ENCODE results near the gene SPON1. TPM values are rescaled to one million over a fixed set of nuclear protein-coding genes. Genes with fewer than 3 reads are reported as not detected.

Gene SPON1
- total and polyA plus RNA-seq, 12 donors = 2.7 to 116 (median 34.4) TPM

DNA sequence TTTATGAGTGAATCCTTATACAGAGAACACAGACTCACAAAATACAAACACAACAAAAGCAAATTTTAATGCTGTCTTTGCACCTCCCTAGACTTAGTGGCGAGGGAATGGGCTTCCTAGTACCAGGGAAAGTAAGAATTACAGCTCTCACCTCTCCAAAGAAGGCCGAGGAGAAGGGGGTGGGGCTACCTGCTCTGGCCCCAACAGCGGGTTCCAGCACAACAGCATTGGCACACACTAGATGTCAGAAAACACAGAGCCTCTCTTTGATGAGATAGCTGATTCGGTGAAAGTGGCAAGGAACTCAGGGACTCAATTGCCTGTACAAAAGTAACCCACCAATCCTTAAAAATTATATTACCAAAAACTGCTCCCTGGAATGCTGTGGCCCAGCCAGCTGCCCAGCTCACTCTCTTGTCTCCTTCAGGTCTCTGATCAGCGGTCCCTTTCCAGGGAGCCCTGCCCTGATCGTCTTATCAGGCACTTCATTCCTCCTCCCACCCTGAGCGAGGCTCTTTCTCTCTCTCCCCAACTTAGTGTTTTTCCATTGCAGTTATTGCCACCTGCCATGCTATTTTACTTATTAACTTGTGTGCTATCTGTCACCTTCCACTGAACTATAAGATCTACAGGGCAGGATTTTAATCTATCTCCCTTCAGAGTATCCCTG, 30.7 kb downstream of the SPON1 start:
- no peaks in the 10 kb centered on the region for H3K36me3 ChIP-seq (replicated peaks in 1 of 2)
- no peak overlapping the region for H3K4me3 ChIP-seq
- H3K27ac ChIP-seq = no peak overlapping the region
- DNase-seq = no peak
- TF ChIP-seq POLR2A (IDR thresholded peaks at IDR 0.05) (no peak), CTCF (IDR thresholded peaks at IDR 0.05) (no peak)
- H3K4me1 ChIP-seq (replicated peaks in 1 of 2) = no peaks in the 10 kb centered on the region
- no peaks in the 10 kb centered on the region for H3K27me3 ChIP-seq
- H3K9me3 ChIP-seq (replicated peaks in 1 of 3) = no peaks in the 10 kb centered on the region
- intact Hi-C loops (cut with DNase I) = no loop called here
- 77 to 83% (median 80%) methylated on average over 7 of the region's 7 CpGs for WGBS, 4 donors

GRCh38 chr11:13997881-13998280, 35.4 kb downstream of the SPON1 start:
- intact Hi-C loops (cut with DNase I) = no loop called here
- WGBS, 4 donors = 91 to 98% (median 93%) methylated on average over 4 of the region's 4 CpGs
- DNase-seq = no peak

GRCh38 chr11:13999704-14000103, 37.2 kb downstream of the SPON1 start:
- intact Hi-C loops (cut with DNase I) = no loop called here
- no peaks in the 10 kb centered on the region for H3K36me3 ChIP-seq (replicated peaks in 1 of 2)
- H3K27me3 ChIP-seq = no peaks in the 10 kb centered on the region
- H3K4me1 ChIP-seq (replicated peaks in 1 of 2) = no peaks in the 10 kb centered on the region
- H3K4me3 ChIP-seq = no peak overlapping the region
- TF ChIP-seq CTCF (IDR thresholded peaks at IDR 0.05) = no peak
- TF ChIP-seq POLR2A (IDR thresholded peaks at IDR 0.05) = no peak
- no peak overlapping the region for H3K27ac ChIP-seq
- no peak for DNase-seq
- H3K9me3 ChIP-seq (replicated peaks in 1 of 3) = no peaks in the 10 kb centered on the region

More at GRCh38 chr11:13997881-13998280, 35.4 kb downstream of the SPON1 start:
- H3K36me3 ChIP-seq (replicated peaks in 1 of 2) = no peaks in the 10 kb centered on the region
- no peaks in the 10 kb centered on the region for H3K4me1 ChIP-seq (replicated peaks in 1 of 2)
- no peak overlapping the region for H3K27ac ChIP-seq
- no peak for TF ChIP-seq CTCF (IDR thresholded peaks at IDR 0.05)
- TF ChIP-seq POLR2A (IDR thresholded peaks at IDR 0.05) = no peak
- H3K4me3 ChIP-seq = no peak overlapping the region
- no peaks in the 10 kb centered on the region for H3K27me3 ChIP-seq
- H3K9me3 ChIP-seq (replicated peaks in 1 of 3) = no peaks in the 10 kb centered on the region

DNA sequence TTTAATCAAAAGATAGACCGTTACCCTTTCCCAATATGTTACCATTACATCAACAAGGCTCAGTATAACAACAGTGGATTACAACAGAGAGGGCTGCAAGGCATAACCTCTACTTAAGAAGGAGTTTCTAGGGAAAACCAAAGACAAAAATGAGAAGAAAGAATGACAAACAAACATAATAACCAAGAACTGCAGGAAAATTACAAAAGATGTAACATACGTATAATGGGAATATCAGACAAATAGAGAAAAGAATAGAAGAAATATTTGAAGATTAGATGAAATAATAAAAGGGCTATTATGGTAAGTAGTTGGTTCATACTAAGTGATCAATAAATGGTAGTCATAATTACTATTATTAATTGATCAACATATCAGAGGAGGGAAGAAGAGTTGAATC, 39.1 kb downstream of the SPON1 start:
- Histone ChIP-seq H3K4me1 (replicated peaks in 1 of 2) (no peaks in the 10 kb centered on the region), H3K4me3 (no peak overlapping the region), H3K36me3 (replicated peaks in 1 of 2) (no peaks in the 10 kb centered on the region), H3K27me3 (no peaks in the 10 kb centered on the region), H3K9me3 (replicated peaks in 1 of 3) (no peaks in the 10 kb centered on the region), H3K27ac (no peak overlapping the region)
- TF ChIP-seq POLR2A (IDR thresholded peaks at IDR 0.05) (no peak), CTCF (IDR thresholded peaks at IDR 0.05) (no peak)
- no peak for DNase-seq
- WGBS, 4 donors = 94 to 98% (median 95%) methylated on average over 2 of the region's 2 CpGs
- intact Hi-C loops (cut with DNase I) = no loop called here
